Activated naive CD8-positive, alpha-beta T cell (primary cell): ENCODE data around the gene PCNX1.

Source experiments
- H3K27ac Mint-ChIP-seq: one replicate; pipeline ENCODE4 v1.8.0; 2021; ENCODE audit warnings: mixed read lengths
- H3K27me3 Mint-ChIP-seq: one replicate; pipeline ENCODE4 v1.8.0; 2021; ENCODE audit warnings: mixed read lengths
- H3K36me3 Mint-ChIP-seq: one replicate; pipeline ENCODE4 v1.8.0; 2021; ENCODE audit warnings: mixed read lengths
- H3K4me1 Mint-ChIP-seq: one replicate; pipeline ENCODE4 v1.8.0; 2021; ENCODE audit warnings: low read depth, mixed read lengths
- H3K4me3 Mint-ChIP-seq: one replicate; pipeline ENCODE4 v1.8.0; 2021; ENCODE audit warnings: mild to moderate bottlenecking, mixed read lengths
- H3K9me3 Mint-ChIP-seq: one replicate; pipeline ENCODE4 v1.8.0; 2021; ENCODE audit warnings: low read depth, mixed read lengths

The PCNX1 gene

DNA sequence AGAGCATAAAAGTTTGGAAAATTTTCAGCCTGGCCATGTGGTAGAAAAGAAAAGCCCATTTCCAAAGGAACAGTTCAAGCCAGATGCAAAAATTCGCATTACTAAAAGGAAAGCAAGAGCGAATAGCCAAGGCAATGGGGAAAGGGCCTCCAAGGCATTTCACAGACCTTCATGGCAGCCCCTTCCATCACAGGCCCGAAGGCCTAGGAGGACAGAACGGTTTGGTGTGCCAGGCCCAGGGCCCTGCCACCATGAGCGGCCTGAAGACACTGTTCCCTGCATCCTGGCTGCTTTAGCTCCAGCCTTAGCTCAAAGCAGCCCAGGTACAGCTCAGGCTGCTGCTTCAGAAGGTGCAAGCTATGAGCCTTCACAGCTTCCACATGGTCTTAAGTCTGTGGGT, 243.5 kb downstream of the PCNX1 start:
- H3K9me3 Mint-ChIP-seq = peaks cover 7% of the 10 kb centered on the region
- no peak overlapping the region for H3K27ac Mint-ChIP-seq
- peaks cover 4% of the 10 kb centered on the region for H3K36me3 Mint-ChIP-seq
- peaks cover 5% of the 10 kb centered on the region for H3K4me1 Mint-ChIP-seq
- no peaks in the 10 kb centered on the region for H3K27me3 Mint-ChIP-seq
- no peak overlapping the region for H3K4me3 Mint-ChIP-seq

DNA sequence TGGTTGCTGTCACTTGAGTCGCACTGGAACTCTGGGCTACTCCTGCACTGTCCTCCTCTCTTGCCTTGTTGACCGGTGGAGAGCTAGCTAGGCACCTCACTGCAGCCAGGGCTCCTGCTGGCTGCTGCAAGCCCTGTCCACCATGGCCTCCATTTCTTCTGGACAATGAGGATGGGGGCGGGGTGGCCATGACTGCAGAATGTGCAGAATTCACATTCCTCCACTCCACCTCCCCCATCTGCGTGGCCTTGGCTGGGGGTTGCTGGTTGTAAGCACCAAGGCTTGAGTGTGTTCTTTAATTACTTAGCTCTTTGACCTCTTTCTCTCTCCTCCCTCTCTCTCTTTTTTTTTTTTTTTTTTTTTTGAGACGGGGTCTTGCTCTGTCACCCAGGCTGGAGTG, 248.5 kb downstream of the PCNX1 start:
- H3K4me1 Mint-ChIP-seq = no peaks in the 10 kb centered on the region
- H3K4me3 Mint-ChIP-seq = no peak overlapping the region
- H3K27me3 Mint-ChIP-seq = no peaks in the 10 kb centered on the region
- peaks cover 5% of the 10 kb centered on the region for H3K36me3 Mint-ChIP-seq
- no peak overlapping the region for H3K27ac Mint-ChIP-seq
- no peaks in the 10 kb centered on the region for H3K9me3 Mint-ChIP-seq

DNA sequence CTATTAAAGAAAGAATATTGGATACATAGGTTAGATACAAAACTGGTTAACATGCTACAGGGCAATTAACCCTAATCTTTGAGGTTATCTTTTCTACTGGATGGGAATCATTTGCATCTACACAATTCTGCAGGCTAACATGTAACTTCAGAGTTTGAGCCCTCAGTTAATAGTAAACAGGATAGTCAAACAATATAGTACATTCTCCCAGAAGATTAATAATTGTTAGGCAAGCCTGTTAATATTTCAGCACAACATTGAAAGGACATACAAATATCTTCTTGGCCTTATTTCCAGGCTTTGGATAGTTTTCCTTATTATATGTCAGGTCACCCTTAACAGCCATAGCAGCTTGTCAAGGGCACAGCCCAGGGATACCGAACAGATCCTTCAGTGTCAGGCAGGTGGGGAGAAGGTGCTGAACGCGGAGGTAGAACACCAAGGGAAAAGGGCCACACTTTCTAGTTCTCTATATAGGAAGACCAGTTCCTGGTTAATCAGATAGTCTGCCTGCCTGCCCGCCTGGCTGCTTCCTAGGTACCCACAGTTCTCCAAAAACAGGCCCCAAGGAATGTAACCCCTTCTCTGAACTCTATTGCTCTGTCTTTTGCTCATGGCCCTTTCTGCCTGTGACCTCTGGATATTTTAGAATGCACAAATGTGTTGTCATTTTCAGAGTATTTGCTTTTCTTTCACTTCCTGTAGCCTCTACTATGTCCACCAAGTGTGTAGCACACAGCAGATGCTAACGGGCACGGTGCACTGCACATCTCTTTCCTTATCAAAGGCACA, 256.0 kb downstream of the PCNX1 start:
- H3K9me3 Mint-ChIP-seq = no peaks in the 10 kb centered on the region
- H3K36me3 Mint-ChIP-seq = peaks cover 6% of the 10 kb centered on the region
- H3K27me3 Mint-ChIP-seq = no peaks in the 10 kb centered on the region
- H3K4me1 Mint-ChIP-seq = peaks cover 4% of the 10 kb centered on the region
- no peak overlapping the region for H3K4me3 Mint-ChIP-seq
- H3K27ac Mint-ChIP-seq = no peak overlapping the region

DNA sequence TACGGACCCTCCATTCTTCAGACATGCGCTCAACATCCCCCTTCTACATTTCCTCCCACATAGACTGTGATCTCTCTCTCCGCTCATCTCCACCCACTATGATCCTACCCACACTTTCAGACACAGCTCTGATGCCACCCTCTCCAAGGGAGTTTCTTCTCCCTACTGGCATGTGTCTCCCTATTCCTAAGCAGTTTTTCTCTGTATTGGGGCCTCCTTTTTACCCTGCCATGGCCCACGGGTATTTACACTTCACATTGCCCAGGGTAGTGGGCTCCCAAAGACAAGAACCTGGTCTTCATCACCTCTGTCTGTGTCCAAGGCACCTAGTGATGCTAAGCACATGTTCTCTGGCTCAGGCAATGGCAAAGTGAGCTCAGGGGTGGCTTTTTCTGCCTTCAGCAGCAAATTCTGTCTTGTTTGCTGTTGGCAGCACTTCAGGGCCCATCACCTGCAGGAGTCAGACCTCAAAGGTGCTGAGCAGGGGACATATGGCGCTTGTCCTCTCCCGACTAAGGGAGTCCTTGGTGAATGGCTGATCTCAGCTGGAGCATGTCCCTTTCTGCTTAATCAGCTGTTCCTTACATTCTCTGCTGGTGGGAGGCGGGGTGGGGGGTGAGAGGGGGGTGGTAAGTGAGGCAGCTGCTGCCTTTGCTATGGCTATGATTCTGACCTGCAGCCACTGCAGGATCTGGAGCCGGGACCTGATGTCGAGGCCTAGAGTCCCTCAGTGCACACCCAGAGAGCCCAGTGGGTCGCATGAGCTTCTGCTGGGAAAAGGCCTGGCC, 256.8 kb downstream of the PCNX1 start:
- peaks cover 12% of the 10 kb centered on the region for H3K4me1 Mint-ChIP-seq
- H3K4me3 Mint-ChIP-seq = no peak overlapping the region
- peaks cover 6% of the 10 kb centered on the region for H3K36me3 Mint-ChIP-seq
- H3K27me3 Mint-ChIP-seq = peaks cover 2% of the 10 kb centered on the region
- no peaks in the 10 kb centered on the region for H3K9me3 Mint-ChIP-seq
- no peak overlapping the region for H3K27ac Mint-ChIP-seq
